GM12891 (cell line): ENCODE measurements around the gene SYNCRIP.

ENCODE experiments used
- PAX5 ChIP-seq: IDR thresholded peaks from 2 replicates; pipeline ENCODE4 v1.6.1; 2011; ENCODE audit warnings: low read length, moderate library complexity, mild to moderate bottlenecking; ENCODE audit not compliant: insufficient read depth, severe bottlenecking
- POLR2A ChIP-seq: IDR thresholded peaks from 2 replicates; pipeline ENCODE4 v1.6.1; 2011; ENCODE audit warnings: low read depth, low read length, control low read depth
- POLR2AphosphoS5 ChIP-seq: IDR thresholded peaks from 2 replicates; pipeline ENCODE4 v1.6.1; 2011; ENCODE audit warnings: low read depth, low read length, control low read depth
- POU2F2 ChIP-seq: IDR thresholded peaks from 2 replicates; pipeline ENCODE4 v1.6.1; 2011; ENCODE audit warnings: low read depth, mild to moderate bottlenecking, control low read depth, low read length, moderate library complexity
- SPI1 ChIP-seq: IDR thresholded peaks from 2 replicates; pipeline ENCODE4 v1.6.1; 2011; ENCODE audit warnings: low read depth, low read length, control low read depth
- TAF1 ChIP-seq: IDR thresholded peaks from 2 replicates; pipeline ENCODE4 v1.6.1; 2011; ENCODE audit warnings: low read depth, low read length, control low read depth

GRCh38 chr6:85585741-85586140 lies 56.9 kb downstream of the SYNCRIP start:
- TF ChIP-seq PAX5 (no peak), POLR2A (no peak), POLR2AphosphoS5 (no peak), SPI1 (no peak), POU2F2 (no peak), TAF1 (no peak)
